ENCODE results near the gene TMEM39A.
A peak's percentile ranks its signal among the peaks of the same experiment; 100 is the strongest.

Gene TMEM39A

DNA sequence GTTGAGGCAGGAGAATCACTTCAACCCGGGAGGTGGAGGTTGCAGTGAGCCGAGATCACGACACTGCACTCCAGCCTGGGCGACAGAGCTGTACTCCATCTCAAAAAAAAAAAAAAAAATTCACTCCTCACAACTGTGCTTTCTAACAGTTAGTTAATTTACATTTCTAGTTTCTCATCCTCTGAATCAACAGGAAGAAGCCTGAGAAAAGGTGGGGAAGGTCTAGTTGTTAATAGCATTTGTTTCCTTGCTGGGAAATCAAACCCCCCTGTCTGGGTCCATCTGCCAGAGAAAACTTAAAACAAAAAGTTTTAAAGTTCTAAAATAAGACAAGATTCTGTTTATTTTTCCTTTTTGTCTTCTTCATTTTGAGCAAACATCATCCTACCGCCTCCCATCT, 62.3 kb downstream of the TMEM39A start:
- no peak for DNase-seq (ENCODE audit: low read depth)

DNA sequence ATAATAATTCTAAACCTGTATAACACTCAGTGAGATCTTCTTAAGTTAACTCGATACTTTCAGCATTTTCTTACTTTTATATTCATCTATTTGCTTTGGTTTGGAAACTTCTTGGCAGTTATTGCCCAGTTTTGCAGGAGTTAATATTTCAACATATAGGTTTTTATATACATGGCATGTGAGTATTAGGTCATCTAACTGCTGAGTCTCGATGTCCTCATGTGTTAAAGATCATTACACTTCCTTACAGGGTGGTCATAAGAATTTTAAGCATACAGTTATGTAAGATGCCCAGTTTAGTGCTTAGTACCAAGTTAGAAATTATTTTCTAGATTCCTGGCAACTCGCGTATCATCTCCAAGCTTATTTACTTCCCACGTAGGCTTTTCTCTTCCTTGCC, 62.9 kb downstream of the TMEM39A start:
- DNase-seq (ENCODE audit: low read depth): no peak

DNA sequence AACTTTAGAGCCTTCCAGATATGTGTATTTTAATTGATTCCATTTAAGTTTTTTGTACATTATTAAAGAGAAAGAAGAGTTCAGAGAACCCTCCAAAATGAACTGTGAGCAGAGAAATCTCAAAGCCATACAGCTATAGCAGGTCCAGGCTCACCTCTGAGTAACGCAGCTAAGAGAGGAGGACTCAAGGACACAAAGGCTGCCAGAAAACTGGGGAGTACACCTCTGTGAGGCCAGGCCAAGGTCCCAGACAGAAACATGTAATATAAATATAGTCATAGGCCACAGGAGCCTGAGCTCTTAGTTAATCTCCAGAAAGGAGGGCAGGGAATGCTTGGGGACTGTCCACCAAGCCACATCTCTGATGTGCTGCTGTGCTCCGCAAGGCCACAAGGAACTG, 66.5 kb downstream of the TMEM39A start:
- DNase-seq (ENCODE audit: low read depth): no peak

DNA sequence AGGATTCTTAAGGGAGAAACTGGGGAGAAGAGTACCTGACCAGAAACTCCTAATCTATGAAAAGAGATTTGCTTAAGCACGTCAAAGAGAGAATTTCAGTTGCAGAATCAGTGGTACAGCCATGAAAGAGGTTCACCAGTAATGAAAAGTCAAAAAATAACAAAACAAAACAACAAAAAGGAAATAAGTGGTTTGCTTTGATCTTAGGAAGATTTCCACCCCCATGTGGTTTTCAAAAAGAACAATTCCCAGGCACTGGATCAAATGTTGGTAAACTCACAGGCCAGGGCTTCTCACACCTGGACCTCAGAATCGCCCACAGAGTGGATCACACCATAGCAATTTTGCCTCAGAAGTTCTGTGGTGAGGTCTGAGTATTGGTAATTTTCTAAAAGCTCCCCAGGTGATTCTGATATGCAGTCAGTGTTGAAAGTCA, 67.5 kb downstream of the TMEM39A start:
- DNase-seq (ENCODE audit: low read depth): no peak

DNA sequence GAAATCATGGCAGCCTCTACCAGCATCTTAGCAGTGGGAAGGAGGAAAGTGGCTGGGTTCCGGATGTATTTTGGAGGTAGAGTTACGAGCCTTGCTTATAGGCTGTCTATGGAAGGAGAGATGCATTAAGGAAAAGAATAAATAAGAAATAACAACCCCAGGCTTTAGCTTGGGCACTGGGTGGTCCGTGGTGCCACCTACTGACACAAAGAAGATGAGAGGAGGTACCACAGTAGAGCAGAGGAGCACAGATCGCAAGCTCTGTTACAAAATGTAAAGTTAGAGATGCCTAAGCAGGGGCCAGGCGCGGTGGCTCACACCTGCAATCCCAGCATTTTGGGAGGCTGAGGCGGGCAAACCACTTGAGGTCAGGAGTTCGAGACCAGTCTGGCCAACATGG, 74.8 kb downstream of the TMEM39A start:
- no peak for DNase-seq (ENCODE audit: low read depth)

DNA sequence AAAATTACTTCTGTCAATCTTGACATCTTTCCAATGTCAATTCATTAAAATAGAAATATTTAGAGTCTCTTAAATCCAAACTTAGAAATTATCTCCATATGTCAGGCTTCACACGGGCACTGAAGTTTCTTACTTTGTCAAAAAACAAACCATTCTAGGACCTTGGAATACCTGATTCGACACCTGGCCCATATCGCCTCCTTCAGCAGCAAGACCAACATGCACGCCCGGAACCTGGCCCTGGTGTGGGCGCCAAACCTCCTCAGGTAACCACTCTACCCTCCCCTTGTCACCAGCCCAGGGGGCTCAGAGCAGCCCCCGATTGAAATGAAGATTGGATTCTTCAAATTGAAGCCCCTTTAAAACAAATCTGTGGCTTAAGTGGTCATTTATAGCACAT, 81.3 kb downstream of the TMEM39A start:
- no peak for DNase-seq (ENCODE audit: low read depth)

DNA sequence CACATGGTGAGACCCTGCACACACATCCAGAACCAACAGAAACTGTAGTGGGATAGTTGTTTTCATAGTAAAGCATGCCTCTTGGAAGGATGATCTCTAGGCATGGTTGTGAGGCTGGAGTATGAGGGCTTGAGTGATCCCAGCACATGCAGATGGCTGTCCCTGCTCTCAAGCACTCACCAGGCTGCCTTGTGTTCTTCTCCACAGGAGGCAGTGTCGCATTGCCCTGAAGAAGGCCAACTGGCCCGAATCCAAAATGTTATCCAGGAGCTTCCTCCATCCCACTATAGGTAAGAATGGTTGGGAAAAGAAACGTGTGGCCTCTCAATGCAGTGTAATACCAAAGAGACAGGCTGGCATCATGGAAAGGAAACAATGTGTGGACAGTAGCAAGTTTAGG, 82.7 kb downstream of the TMEM39A start:
- DNase-seq (ENCODE audit: low read depth): peak; percentile 12
